Fibroblast of peridontal ligament (primary cell): ENCODE data around the gene HLCS.

ENCODE experiments used
- DNase-seq: peaks from one replicate; pipeline ENCODE4 v3.0.0-alpha.2; 2010; ENCODE audit errors: extremely low read depth

The HLCS gene

DNA sequence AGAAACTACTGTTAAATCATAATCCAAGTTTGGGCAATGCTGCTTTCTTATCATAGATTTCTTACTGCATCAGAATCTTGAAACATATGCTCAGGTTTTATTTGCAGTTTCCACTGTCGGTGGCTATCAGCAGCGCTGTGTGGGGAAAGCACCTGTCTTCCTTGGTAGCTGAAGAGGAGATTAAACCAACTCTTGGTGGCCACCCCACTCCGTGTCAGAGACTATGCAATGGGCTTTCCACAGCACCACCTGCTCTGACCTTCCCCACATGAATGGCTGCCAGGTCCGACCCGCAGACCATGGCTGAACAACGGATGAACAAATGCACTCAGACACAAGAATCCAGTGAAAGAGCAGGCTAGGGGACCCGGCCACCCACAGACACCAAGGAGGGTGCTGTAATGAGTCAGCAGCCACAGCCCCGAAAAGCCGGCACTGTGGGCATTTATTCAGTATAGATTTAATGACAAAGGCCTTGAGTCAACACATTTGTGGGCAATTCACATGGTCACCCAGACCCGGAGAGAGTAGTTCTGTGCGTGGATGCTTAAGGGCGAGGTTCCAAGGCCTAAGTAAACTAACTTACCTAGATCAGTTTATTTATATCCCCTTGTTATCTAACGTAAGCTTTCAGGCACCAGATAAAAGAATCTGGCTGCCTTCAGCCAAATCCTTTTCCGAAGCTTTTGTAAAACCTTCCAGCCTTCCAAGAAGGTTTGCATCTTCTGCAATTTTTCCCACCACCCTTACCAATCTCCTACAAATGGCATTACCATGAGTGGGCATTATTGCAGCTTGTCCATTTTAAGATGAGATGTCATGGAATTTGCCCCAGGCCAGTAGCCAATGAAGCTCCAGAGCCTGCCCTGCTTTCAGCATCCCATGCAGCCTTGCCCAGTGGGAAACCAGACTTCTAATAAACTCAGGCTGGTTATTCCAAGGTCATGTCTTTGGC lies 82.7 kb downstream of the HLCS start:
- DNase-seq = no peak

DNA sequence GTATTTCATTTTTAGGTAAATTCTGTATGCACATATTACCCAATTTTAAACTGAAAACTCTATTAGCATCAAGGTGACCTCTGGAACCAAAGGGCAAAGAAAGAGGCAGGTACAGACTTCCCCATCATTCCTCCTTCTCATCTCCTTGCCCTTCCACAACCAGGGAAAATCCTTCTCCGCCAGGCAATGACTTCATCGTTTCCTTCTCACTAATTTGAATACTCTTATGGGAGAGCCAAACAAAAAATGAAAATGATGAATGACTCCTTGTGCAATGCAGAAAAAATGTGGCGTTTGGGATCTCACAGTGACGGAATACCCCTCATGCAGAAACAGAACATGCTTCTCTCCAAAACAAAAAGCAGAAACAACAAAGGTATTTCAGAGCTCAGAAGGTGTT lies 83.7 kb downstream of the HLCS start:
- no peak for DNase-seq

DNA sequence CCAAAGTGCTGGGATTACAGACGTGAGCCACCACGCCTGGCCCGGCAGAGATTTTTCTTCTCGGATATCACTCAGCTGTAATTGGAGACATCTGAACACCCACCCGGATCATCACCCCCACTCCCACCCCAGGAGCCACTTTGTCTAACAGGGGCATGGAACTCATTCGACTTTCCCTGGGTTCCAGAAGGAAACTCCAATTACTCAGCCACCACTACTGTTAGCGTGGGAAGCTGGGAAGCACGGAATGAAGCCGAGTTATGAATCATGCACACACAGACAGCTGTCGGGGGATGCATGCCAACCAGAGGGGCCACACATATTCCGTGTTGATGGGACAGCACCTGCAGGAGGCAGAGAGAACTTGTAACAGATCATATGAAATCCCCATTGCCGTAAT lies 85.2 kb downstream of the HLCS start:
- DNase-seq = peak; percentile 24

DNA sequence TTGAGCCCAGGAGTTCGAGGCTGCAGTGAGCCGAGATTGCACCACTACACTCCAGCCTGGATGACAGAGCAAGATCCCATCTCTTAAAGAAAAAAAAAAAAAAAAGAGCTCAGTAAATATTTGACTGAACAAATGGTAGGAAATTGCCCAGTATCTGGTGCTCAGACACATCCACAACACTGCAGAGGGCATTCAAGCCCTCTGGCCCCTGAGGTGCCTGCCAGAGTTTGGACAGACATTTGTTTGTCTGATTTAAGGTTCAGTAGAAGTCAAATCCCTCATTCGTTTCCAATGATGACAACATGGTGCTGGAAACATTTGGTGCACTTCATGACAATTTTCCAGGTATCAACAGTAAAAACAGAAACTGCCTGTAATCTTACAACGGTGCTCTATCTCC lies 86.6 kb downstream of the HLCS start:
- no peak for DNase-seq

DNA sequence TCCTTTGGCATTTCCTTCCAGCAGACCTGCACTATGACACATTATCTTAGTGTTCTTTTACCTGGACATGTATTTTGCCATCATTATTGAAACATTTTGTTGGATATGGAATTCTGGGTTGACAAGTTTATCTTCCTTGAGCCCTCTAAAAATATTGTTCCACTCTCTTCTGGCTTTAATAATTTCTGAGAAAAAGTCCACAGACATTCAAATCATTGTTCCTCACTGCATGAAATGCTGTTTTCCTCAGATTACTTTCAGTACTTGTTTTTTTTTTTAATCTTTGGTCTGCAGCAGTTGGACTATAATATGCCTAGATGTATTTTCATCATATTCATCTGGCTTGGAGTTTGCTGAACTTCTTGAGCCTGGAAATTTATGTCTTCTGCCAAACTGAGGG lies 88.7 kb downstream of the HLCS start:
- no peak for DNase-seq

DNA sequence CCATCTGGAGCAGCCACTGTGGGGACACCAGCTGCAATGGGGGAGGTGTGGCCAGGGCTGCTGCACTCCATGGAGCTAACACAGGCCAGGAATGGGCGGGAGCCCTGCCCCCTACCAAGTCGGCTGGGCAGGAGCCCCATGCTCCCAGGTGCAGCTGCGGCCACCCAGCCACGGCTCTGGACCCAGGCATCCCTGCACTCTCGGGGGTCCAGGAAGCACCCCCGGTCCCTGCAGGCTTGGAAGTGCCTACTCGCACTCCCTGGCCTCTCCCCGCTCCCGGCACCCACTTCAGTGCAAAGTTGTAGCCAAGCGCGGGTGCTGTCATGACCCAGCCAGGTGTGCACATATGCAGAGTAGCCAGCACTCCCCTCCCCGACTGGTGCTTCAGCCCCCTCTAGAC lies 91.8 kb downstream of the HLCS start:
- no peak for DNase-seq

DNA sequence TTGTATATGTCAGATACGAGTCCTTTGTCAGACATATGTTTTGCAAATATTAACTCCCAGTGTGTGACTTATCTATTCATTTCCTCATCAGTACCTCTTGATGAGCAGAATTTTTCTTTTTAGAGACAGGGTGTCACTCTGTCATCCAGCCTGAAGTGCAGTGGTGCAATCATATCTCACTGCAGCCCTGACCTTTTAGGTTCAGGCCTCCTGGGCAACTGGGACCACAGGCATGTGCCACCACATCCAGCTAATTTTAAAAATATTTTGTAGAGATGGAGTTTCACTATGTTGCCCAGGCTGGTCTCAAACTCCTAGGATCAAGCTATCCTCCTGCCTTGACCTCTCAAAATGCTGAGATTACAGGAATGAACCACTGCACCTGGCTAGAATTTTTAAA lies 93.0 kb downstream of the HLCS start:
- DNase-seq = no peak

DNA sequence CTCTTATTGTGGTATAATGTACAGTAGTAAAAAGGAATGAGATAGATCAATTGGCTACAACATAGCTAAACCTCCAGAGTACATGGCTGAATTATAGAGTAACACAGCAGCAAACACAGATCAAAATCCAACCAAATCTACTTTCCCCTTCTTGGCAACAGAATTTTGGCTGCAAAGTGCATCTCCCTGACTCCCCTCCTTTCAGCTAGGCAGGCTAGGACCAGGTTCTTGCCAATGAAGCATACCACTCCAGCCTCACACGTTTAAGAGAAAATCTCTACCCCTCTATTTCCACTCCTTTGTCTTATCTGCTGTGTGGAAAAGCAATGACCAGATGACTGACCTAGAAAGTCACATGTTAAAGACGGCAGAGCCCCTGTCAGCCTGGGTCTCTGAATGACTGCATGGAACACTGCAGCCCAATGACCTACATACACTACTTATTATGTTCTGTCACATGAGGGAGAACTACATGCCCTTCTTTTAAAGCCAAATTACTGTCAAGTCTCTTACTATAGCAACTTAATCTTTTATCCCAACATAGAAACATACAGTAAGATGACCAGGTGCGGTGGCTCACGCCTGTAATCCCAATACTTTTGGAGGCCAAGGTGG lies 99.1 kb downstream of the HLCS start:
- DNase-seq = no peak

DNA sequence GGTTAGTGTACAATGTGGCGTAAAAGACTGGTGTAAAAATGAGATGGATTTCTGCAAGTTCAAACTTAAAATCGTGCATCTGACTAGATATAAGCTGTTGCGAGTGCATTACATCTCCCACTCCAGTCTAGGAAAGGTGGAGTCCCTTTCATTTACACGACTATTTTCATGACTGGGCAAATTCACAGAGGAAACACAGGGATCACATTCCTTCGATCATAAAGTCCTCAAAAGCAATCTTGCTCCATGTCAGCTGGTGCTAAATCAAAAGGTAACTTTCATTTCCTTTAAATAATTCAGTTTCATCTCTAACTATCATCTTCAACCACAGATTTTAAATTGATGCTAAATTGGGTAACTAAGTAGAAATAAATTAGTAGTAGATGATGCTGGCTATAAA lies 100.0 kb downstream of the HLCS start:
- DNase-seq = no peak

DNA sequence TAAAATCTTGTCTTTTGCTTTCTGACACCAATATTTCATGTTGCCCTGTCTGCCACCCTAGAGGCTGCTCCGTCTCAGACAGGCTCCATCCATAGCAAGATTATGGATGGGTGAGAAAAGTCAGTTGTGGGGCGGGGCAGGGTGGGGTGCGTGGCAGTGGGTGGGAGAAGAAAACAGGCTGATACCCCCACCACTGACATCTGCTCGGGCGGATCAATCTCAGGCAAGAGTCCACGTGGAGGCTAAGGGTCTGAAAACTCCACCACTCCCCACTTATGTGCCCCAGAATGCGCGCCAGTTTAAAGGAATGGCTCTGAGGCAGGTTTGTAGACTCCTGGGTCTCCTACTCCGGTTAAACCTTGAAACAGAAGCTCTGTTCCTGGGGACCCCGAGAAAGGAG lies 101.5 kb downstream of the HLCS start:
- DNase-seq = no peak

DNA sequence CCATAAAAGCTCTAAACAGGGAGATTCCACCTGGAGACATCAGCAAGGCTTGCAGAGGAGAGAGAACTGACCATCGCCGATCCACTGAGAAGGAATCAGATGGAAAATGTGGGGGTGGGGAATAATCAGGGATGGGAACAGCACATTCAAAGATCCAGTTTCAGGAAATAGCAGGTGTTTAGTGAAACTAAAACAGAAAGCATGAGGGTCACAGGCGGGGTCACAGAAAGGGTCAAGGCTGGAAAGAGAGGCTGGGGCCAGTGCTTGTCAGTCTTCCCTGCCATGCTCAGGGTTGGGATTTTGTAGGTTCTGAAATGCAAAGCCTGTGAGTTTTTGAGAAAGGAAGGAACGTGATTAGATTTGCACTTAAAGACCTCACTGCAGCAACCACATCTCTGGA lies 103.2 kb downstream of the HLCS start:
- DNase-seq = no peak

DNA sequence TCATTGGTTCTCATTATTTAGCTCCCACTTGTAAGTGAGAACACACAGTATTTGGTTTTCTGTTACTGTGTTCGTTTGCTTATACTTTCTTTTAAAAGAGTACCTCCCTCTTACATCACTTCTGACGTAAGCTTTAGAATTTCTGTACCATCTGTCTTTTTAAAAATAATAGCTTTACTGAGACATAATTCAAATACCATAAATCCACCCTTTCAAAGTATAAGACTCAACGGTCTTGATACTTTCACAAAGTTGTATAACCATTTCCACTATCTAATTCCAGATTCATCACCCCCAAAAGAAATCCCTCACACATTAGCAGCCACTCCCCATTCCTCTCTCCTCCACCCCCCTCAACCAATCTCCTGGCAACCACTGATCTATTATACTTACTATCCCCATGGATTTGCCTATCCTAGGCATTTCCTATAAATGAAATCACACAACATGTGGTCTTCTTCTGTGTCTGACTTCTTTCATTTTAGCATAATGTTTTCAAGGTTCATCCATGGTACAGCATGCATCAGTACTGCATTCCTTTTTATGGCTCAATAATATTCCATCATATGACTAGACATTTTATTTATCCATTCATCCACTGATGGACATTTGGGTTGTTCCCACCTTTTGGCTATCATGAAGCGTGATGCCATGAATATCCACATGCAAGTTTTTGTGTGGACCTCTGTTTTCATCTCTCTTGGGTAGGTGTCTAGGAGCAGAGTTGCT lies 104.7 kb downstream of the HLCS start:
- DNase-seq = no peak

DNA sequence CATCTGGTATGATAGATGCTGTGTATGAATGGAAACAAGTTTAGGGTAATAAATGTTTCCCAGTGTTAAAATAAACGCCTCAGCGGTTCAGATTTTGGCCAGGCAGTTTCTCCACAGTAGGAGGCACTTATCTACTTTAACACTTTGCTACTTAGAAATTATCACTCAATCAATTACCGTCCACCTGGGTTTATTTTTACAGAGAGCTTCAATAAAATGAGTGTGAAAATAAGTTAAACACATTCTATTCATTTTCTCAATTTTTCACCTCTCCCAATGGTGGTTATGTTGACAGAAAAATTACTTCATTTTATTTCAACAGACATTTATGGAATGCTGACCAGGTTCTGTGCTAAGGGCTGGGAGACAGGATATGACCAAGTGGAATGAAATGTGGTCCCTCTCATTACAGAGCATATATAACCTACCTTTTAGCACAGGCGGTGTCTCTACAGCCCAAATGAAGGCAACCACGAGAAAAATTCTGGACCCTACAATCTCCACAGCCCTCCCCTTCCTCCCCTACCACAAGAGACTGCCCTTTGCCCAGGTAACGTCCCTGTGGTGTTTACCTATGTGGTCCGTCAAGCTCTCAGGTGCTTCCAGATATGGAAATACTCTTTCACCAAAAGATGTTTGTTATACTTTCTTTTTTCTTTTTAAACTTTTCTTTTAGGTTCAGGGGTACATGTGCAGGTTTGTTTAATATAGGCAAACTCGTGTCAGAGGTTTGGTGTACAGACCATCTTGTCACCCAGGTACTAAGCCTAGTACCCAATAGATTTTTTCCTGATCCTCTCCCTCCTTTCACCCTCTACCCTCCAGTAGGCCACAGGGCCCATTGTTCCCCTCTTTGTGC lies 105.5 kb downstream of the HLCS start:
- DNase-seq = peak; percentile 17

DNA sequence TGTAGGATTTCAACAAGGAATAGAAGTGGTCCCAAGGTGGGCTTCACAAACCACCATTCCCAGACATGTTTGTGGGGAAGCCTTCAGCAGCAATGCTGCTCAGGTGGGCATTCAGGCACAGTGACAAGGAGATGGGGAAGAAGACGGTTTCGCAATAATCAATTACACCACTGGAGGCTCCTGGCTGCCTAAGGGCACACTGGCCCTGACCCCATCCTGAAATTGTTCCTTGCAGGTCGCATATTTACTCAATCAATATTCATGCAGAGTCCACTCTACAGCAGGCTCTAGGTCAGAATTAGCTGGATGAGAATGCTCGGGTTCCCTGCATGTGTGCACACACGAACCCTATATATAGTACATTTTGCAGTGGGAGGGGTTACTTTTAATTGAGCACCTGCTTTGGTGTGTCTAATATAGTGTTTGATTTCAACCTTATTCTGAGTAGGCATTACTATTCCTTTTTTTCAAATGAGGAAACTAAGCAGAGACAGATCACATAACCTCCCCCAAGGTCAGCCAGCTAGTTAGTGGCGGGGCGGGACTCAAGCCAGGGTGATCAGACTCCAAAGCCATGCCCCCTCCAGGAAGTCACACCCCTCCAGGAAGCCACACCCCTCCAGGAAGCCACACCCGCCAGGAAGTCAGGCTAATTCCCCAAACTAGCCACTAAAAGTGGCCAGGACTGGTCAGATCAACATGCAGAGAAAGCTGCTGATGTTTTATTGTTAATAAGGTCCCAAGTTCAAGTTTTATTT lies 106.5 kb downstream of the HLCS start:
- no peak for DNase-seq

DNA sequence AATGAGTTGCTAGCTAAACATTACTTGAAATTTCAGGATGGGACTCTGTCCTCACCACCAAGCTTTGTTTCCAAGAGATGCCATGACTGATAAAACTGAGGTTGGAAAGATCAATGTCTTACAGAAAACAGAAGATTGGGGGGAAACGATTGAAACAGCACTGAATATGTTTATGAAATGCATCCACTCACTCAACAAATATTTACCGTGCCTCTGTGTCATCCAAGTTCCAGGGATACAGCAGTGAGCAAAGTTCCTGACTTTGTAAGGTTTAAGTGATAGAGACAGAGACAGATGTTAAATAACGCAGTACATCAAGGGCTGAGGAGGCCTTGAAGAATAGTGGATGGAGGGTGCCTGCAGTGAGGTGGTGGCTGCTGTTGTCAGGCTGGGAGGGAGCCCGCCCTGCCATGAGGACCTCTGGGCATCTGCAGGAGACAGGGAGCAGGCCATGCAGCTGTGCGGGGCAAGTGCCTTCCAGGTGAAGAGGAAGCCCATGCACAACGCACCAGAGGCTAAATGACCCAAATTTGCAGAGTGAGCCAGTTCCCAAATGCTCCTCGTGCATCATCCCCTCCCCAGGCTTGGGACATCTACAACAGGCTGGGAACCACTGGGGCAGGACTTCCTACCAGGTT lies 108.0 kb downstream of the HLCS start:
- no peak for DNase-seq

DNA sequence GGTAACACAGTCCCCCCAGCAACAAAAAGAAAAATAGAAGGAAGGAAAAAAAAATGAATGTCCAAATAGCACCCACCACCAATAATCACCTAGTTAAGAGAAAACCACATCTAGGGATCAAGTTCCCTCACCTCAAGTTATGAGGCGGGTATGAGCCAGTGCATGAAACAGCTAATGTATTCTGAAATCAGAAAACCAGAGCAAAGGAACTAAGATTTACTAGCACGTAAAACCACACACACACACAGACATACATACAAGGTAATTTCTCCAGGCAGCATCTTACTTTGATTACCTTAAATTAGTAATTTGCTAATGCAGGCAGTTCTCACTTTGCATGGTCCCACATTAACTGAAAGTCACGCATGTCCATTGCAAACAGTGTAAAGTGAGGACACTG lies 109.8 kb downstream of the HLCS start:
- DNase-seq = no peak

DNA sequence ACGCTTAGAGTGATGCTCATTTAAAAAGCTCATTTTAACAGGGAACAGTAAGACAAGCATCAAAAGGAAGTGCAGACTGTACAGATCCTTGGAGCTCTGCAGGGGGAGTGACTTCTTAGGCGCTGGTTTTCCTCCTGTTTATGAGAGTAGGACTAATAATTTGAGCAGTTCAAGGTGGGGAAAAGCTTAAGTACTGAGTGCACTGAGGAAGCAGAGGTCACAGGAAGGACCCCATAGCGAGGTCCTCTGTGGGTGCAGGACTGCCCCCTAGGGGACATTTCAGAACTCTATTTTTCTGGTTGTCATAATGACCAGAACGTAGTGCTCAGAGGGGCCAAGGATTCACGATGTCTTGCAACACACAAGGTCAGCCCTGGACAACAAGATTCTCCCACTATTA lies 112.1 kb downstream of the HLCS start:
- peak; percentile 9 for DNase-seq

DNA sequence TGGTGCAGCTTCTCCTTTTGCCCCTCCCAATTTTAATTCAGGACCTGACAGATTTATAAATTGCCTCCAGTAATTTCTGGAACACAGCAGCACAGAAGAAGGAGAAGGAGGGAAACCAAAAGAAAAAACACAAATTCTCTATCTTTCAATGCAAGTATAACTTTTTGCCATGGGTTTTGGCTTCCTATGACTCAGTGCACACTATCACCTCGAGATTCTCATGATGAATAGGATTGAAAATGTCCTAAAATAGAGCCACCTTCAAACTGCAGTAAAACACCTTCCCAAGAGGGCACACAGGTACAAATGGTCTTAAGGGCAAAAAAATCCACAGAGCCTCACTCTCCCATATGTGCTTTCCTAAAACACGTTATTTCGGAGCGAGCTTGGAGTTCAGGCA lies 113.6 kb downstream of the HLCS start:
- DNase-seq = no peak

DNA sequence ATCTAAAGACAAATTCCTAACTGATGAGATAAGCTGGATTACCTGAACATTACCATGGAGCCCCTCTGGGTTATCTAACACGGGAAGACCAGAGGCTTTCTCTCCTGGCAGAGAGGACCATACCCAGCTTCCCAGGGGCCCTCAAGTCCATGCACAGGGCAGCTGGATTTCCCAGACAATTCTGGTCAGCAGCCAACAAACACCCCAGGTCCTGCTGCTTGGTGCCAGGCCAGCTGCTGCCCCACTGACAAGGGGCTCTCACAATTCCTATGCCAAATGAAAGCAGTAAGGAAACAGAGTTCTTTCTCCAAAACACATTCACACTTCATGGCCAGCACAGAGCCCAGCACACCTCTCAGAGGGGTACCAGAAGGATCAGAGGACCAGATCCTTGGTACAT lies 114.2 kb downstream of the HLCS start:
- DNase-seq = no peak

DNA sequence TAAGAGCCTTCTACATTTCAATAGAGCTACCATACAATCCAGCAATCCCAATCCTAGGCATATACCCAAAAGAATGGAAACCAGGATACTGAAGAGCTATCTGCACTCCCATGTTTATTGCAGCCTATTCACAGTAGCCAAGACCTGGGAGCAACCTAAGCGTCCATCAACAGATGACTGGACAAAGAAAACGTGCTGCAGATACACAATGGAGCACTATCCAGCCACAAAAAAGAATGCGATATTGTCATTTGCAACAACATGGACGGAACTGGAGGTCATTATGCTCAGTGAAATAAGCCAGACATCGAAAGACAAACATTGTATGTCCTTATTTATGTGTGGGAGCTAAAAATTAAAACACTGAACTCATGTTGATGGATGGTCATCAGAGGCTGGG lies 115.3 kb downstream of the HLCS start:
- DNase-seq = no peak

DNA sequence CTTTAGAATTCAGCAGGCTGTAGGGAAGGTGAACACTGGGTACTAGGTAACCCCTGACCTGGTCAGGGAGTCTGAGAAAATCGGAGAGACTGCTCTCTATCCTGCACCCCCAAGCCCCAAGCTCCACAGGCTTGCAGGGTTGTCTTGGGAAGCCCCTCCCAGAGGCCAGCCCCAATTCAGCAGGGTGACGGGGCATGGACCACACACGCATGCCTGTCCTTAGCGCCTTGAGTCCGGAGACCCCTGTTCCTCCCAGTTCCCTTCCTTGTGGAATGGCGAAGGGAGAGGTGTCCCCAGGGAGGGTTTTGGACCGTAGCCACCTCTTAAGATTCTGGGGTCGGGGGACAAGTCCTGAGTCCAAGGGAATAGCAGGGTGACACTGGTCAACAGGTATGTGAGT lies 116.1 kb downstream of the HLCS start:
- no peak for DNase-seq
